Esophagus (tissue), 2 donors: ENCODE measurements around the gene ZC3H11A. TPM values are rescaled to one million over a fixed set of nuclear protein-coding genes. Genes with fewer than 3 reads are reported as not detected.

Experiments used
- H3K27ac ChIP-seq, 2 donors: one replicate each; pipeline ENCODE4 v1.5.1; 2013; ENCODE audit warnings: low read depth in 2 of 2, mild to moderate bottlenecking in 2 of 2, inconsistent platforms in 1 of 2, low read length in 1 of 2, moderate library complexity in 1 of 2
- H3K27me3 ChIP-seq, 2 donors: one replicate each; pipeline ENCODE4 v1.6.1; 2013; ENCODE audit warnings: low read length in 2 of 2, control low read depth in 1 of 2, mild to moderate bottlenecking in 1 of 2; ENCODE audit not compliant: insufficient read depth in 2 of 2, control insufficient read depth in 1 of 2
- H3K36me3 ChIP-seq, 2 donors: one replicate each; pipeline ENCODE4 v1.6.1; 2013; ENCODE audit warnings: low read length in 1 of 2; ENCODE audit not compliant: control insufficient read depth in 2 of 2, insufficient read depth in 2 of 2
- H3K4me1 ChIP-seq, 2 donors: one replicate each; pipeline ENCODE4 v1.6.1; 2013; ENCODE audit warnings: low read length in 1 of 2; ENCODE audit not compliant: control insufficient read depth in 2 of 2, insufficient read depth in 2 of 2
- H3K4me3 ChIP-seq, 2 donors: one replicate each; pipeline ENCODE4 v1.5.1; 2013; ENCODE audit warnings: low read length in 2 of 2, mild to moderate bottlenecking in 2 of 2, low read depth in 1 of 2, moderate library complexity in 1 of 2
- H3K9me3 ChIP-seq, 2 donors: one replicate each; pipeline ENCODE4 v1.6.1; 2013; ENCODE audit warnings: mild to moderate bottlenecking in 2 of 2, low read depth in 1 of 2, low read length in 1 of 2, moderate library complexity in 1 of 2; ENCODE audit not compliant: control insufficient read depth in 2 of 2, insufficient read depth in 1 of 2
- WGBS, 2 donors: extraction: QIAGEN DNeasy Blood & Tissue Kit; methylation state at CpG; one replicate each; pipeline ENCODE4 v1.1.7; 2013; 5-methylcytosine and 5-hydroxymethylcytosine counted together
- polyA plus RNA-seq, 2 donors: library from polyadenylated mRNA; stranded (reverse); fragments of 200-250 nt; gene quantifications; one replicate each; pipeline ENCODE4 v1.2.3, GENCODE V29; 2013
- donor health status: healthy with polysubstance abuse.
- donor health status: Bipolar disorder and iron deficiency.

The ZC3H11A gene
- polyA plus RNA-seq, 2 donors, result 35.8 to 38.3 TPM

- Histone ChIP-seq H3K27me3 (no peaks in the 10 kb centered on the region), H3K4me1 (peaks cover 0 to 3% of the 10 kb centered on the region in 2 donors), H3K4me3 (peak overlapping the region in 1 of 2 donors; percentile 4), H3K27ac (no peak overlapping the region), H3K9me3 (no peaks in the 10 kb centered on the region), H3K36me3 (no peaks in the 10 kb centered on the region)
- 57 to 67% methylated on average over 6 of the region's 6 CpGs for WGBS, 2 donors
Observed at GRCh38 chr1:203797948-203798655, 2.7 kb downstream of the ZC3H11A start.

DNA sequence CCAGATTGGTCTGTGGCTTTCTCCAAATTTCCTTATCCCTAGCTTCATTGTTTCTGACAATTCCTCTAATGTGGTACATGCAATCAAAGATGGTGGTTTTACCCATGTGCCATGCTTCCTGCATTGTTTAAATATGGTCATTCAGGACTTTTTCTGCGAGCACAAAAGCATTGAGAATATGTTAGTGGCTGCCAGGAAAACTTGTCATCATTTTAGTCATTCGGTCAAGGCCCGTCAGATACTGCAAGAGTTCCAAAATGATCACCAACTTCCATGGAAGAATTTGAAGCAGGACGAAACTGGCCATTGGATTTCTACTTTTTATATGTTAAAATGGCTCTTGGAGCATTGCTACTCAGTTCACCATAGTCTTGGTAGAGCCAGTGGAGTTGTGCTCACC lies 3.7 kb downstream of the ZC3H11A start:
- H3K4me1 ChIP-seq, result peaks cover 0 to 3% of the 10 kb centered on the region in 2 donors
- H3K27me3 ChIP-seq, result no peaks in the 10 kb centered on the region
- H3K27ac ChIP-seq, result no peak overlapping the region
- WGBS, 2 donors, result 73 to 88% methylated on average over 4 of the region's 4 CpGs
- H3K4me3 ChIP-seq, result no peak overlapping the region
- no peaks in the 10 kb centered on the region for H3K9me3 ChIP-seq
- no peaks in the 10 kb centered on the region for H3K36me3 ChIP-seq

DNA sequence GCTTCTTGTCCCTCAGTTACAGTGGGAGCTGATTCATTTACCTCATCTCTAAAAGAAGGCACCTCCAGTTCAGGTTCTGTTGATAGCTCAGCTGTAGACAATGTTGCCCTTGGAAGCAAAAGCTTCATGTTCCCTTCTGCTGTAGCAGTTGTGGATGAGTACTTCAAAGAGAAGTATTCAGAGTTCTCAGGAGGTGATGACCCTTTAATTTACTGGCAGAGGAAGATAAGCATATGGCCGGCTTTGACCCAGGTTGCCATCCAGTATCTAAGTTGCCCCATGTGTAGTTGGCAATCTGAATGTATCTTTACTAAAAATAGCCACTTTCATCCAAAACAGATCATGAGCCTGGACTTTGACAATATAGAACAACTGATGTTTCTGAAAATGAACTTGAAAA lies 4.5 kb downstream of the ZC3H11A start:
- Histone ChIP-seq H3K4me3 (no peak overlapping the region), H3K27me3 (no peaks in the 10 kb centered on the region), H3K4me1 (peaks cover 0 to 3% of the 10 kb centered on the region in 2 donors), H3K9me3 (no peaks in the 10 kb centered on the region), H3K27ac (no peak overlapping the region), H3K36me3 (no peaks in the 10 kb centered on the region)
- WGBS, 2 donors, result 53 to 62% methylated on average over 1 of the region's 1 CpG

DNA sequence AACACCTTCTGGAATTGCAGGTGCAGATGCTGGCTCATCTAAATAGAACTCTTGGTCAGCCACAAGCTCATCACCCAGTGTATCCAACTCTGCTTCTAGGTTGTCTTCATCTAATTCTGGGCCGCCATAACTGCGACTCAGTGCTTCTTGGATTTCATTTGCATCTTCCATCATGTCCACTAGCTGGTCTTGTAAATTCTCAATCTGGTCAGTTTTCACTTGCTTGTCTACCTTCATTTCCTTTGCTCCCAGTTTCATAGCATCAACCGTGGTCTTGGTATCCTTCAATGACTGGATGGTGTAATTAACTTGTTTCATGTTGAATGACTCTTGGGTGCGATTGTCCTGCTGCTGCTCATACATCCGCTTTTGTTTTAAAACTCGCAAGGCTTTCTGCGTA lies 10.3 kb downstream of the ZC3H11A start:
- Histone ChIP-seq H3K4me3 (no peak overlapping the region), H3K27me3 (no peaks in the 10 kb centered on the region), H3K9me3 (no peaks in the 10 kb centered on the region), H3K4me1 (no peaks in the 10 kb centered on the region), H3K36me3 (no peaks in the 10 kb centered on the region), H3K27ac (no peak overlapping the region)
- 98% methylated on average over 7 of the region's 7 CpGs for WGBS, 2 donors

GRCh38 chr1:203807196-203807595 lies 11.8 kb downstream of the ZC3H11A start:
- 66 to 80% methylated on average over 2 of the region's 2 CpGs for WGBS, 2 donors
- no peak overlapping the region for H3K4me3 ChIP-seq
- H3K9me3 ChIP-seq, result no peaks in the 10 kb centered on the region
- no peak overlapping the region for H3K27ac ChIP-seq
- H3K4me1 ChIP-seq, result no peaks in the 10 kb centered on the region
- H3K36me3 ChIP-seq, result no peaks in the 10 kb centered on the region
- H3K27me3 ChIP-seq, result no peaks in the 10 kb centered on the region

GRCh38 chr1:203813581-203814341 lies 18.3 kb downstream of the ZC3H11A start:
- Histone ChIP-seq H3K27ac (no peak overlapping the region), H3K9me3 (no peaks in the 10 kb centered on the region), H3K4me3 (no peak overlapping the region), H3K27me3 (no peaks in the 10 kb centered on the region), H3K36me3 (peaks cover 0 to 4% of the 10 kb centered on the region in 2 donors), H3K4me1 (no peaks in the 10 kb centered on the region)
- 96 to 98% methylated on average over 2 of the region's 2 CpGs for WGBS, 2 donors

- H3K36me3 ChIP-seq, result peaks cover 8 to 29% of the 10 kb centered on the region in 2 donors
- H3K9me3 ChIP-seq, result no peaks in the 10 kb centered on the region
- H3K4me1 ChIP-seq, result peaks cover 0 to 2% of the 10 kb centered on the region in 2 donors
- no peak overlapping the region for H3K4me3 ChIP-seq
- H3K27ac ChIP-seq, result no peak overlapping the region
- 93 to 94% methylated on average over 6 of the region's 6 CpGs for WGBS, 2 donors
- no peaks in the 10 kb centered on the region for H3K27me3 ChIP-seq
Observed at GRCh38 chr1:203818399-203818798, 23.0 kb downstream of the ZC3H11A start.

- Histone ChIP-seq H3K4me3 (no peak overlapping the region), H3K9me3 (no peaks in the 10 kb centered on the region), H3K27ac (no peak overlapping the region), H3K36me3 (peaks cover 8 to 29% of the 10 kb centered on the region in 2 donors), H3K27me3 (no peaks in the 10 kb centered on the region), H3K4me1 (peaks cover 0 to 2% of the 10 kb centered on the region in 2 donors)
- WGBS, 2 donors, result 85 to 90% methylated on average over 1 of the region's 1 CpG
Observed at GRCh38 chr1:203823306-203823705, 27.9 kb downstream of the ZC3H11A start.

- no peak overlapping the region for H3K27ac ChIP-seq
- peaks cover 0 to 2% of the 10 kb centered on the region in 2 donors for H3K4me1 ChIP-seq
- H3K27me3 ChIP-seq, result no peaks in the 10 kb centered on the region
- WGBS, 2 donors, result 89 to 91% methylated on average over 2 of the region's 2 CpGs
- H3K9me3 ChIP-seq, result no peaks in the 10 kb centered on the region
- H3K36me3 ChIP-seq, result peaks cover 5 to 14% of the 10 kb centered on the region in 2 donors
- H3K4me3 ChIP-seq, result no peak overlapping the region
Observed at GRCh38 chr1:203826175-203826574, 30.8 kb downstream of the ZC3H11A start.
